K562 (cell line): ENCODE data around the gene TMA7B. TPM values are rescaled to one million over a fixed set of nuclear protein-coding genes. Genes with fewer than 3 reads are reported as not detected.

ENCODE experiments used
- ATAC-seq: fragments of 200-7000 bp; cut with Tn5 transposase; 3 replicates; pipeline ENCODE4 v1.9.1; 2020; ENCODE audit warnings: moderate library complexity
- BruUV-seq: library from RNA; stranded (reverse); fragments of 400-500 nt; replicated peaks from 2 replicates; lab custom pipeline; 2021; lab: Mats Ljungman, UMichigan
- CTCF ChIA-PET: fragments of 300-600 bp; formaldehyde crosslinking; extraction: SDS; loops from one replicate; lab custom pipeline; 2021; ENCODE audit warnings: low intra/inter-chr PET ratio; lab: Yijun Ruan, JAX
- POLR2A ChIA-PET: fragments of 300-600, 350-650 bp; sonication (Branson Sonifier 250); formaldehyde crosslinking; extraction: SDS; loops from one replicate; lab custom pipeline; 2021; ENCODE audit warnings: antibody characterized with exemption, inconsistent platforms; lab: Yijun Ruan, JAX
- DNase-seq, 4 experiments: peaks; one replicate each; pipeline versions ENCODE4 v3.0.0 to v3.0.0-alpha.2; 2011 to 2018; ENCODE audit warnings: low spot score in 3 of 4, mixed read lengths in 3 of 4; ENCODE audit errors: extremely low read depth in 1 of 4
- FAIRE-seq: peaks from 2 replicates; lab custom pipeline; 2011; peaks lifted over from hg19 to GRCh38; lab: Jason Lieb, UNC
- H2AFZ ChIP-seq: 2 replicates; pipeline ENCODE4 v1.6.0; 2011; ENCODE audit warnings: low read depth, low read length, control low read depth, inconsistent platforms
- H3K27ac ChIP-seq: fragments of 200-600 bp; 3 replicates; pipeline ENCODE4 v1.8.0; 2011; ENCODE audit warnings: low read depth, mild to moderate bottlenecking, control low read depth, inconsistent platforms, low read length, moderate library complexity, mixed read lengths; ENCODE audit errors: extremely low read depth
- H3K27me3 ChIP-seq, 2 experiments: fragments of 300-600 bp in 1 of 2; 2 replicates in 1 of 2; 3 replicates in 1 of 2; pipeline versions ENCODE4 v1.6.0 to v1.8.0; 2011; ENCODE audit warnings: inconsistent platforms in 2 of 2, low read length in 2 of 2, mild to moderate bottlenecking in 1 of 2, mixed read lengths in 1 of 2, moderate library complexity in 1 of 2; ENCODE audit not compliant: control insufficient read depth in 2 of 2, insufficient read depth in 2 of 2
- H3K36me3 ChIP-seq: fragments of 300-600 bp; 3 replicates; pipeline ENCODE4 v1.8.0; 2011; ENCODE audit warnings: mild to moderate bottlenecking, low read length, inconsistent platforms; ENCODE audit not compliant: control insufficient read depth, insufficient read depth
- H3K4me1 ChIP-seq, 2 experiments: fragments of 200-600 bp in 1 of 2; replicated peaks in 1 of 2; 2 replicates in 1 of 2; 3 replicates in 1 of 2; pipeline versions ENCODE4 v1.5.1 to v1.8.0; 2011; ENCODE audit warnings: inconsistent platforms in 2 of 2, low read length in 2 of 2, mild to moderate bottlenecking in 1 of 2, mixed read lengths in 1 of 2, moderate library complexity in 1 of 2; ENCODE audit not compliant: control insufficient read depth in 2 of 2, insufficient read depth in 2 of 2
- H3K4me2 ChIP-seq: 2 replicates; pipeline ENCODE4 v1.6.1; 2011; ENCODE audit warnings: low read length, control low read depth, inconsistent platforms, mixed read lengths; ENCODE audit not compliant: insufficient read depth
- H3K4me3 ChIP-seq: fragments of 200-600 bp; sonication (generic), shearing (Covaris generic); 2 replicates; pipeline ENCODE4 v1.5.1; 2016; ENCODE audit warnings: control low read depth, inconsistent platforms
- H3K79me2 ChIP-seq: fragments of 200-600 bp; 3 replicates; pipeline ENCODE4 v1.8.0; 2011; ENCODE audit warnings: low read length, inconsistent platforms; ENCODE audit not compliant: control insufficient read depth, insufficient read depth
- H3K9ac ChIP-seq, 2 experiments: 2 replicates each; pipeline versions ENCODE4 v1.6.0 to v1.6.1; 2011; ENCODE audit warnings: low read depth in 2 of 2, low read length in 2 of 2, control low read depth in 1 of 2, inconsistent platforms in 1 of 2, mild to moderate bottlenecking in 1 of 2, mixed read lengths in 1 of 2; ENCODE audit not compliant: insufficient read depth in 1 of 2
- H3K9me1 ChIP-seq: one replicate; pipeline ENCODE4 v1.6.0; 2011; ENCODE audit warnings: inconsistent platforms, mild to moderate bottlenecking, low read length, moderate library complexity; ENCODE audit not compliant: control insufficient read depth, insufficient read depth
- H3K9me3 ChIP-seq: replicated peaks from 2 replicates; pipeline ENCODE4 v1.5.1; 2011; ENCODE audit warnings: low read depth, low read length, inconsistent platforms; ENCODE audit not compliant: control insufficient read depth, insufficient read depth
- H4K20me1 ChIP-seq: replicated peaks from 2 replicates; pipeline ENCODE4 v1.6.1; 2011; ENCODE audit warnings: low read length, inconsistent platforms, mixed read lengths; ENCODE audit not compliant: control insufficient read depth, insufficient read depth
- ATF7 ChIP-seq: fragments of 450-650 bp; IDR thresholded peaks from 2 replicates; pipeline ENCODE4 v1.7.1; 2014; ENCODE audit warnings: mild to moderate bottlenecking, moderate library complexity
- CBFA2T2 ChIP-seq: fragments of 450-650 bp; conservative IDR thresholded peaks from 2 replicates; pipeline ENCODE4 v1.6.1; 2017; ENCODE audit warnings: mild to moderate bottlenecking
- CBFB ChIP-seq: sonication (generic); formaldehyde crosslinking; IDR thresholded peaks from 2 replicates; pipeline ENCODE4 v1.4.0; 2020; ENCODE audit warnings: mild to moderate bottlenecking, missing genetic modification reagents
- E2F3 ChIP-seq: fragments of 250-450 bp; sonication (Bioruptor Pico); IDR thresholded peaks from 2 replicates; pipeline ENCODE4 v1.4.0; 2020; ENCODE audit warnings: mild to moderate bottlenecking
- E2F4 ChIP-seq: sonication (generic); formaldehyde crosslinking; IDR thresholded peaks from 2 replicates; pipeline ENCODE4 v1.8.0; 2022; ENCODE audit warnings: mild to moderate bottlenecking, low read depth, missing genetic modification reagents
- EGR1 ChIP-seq: fragments of 450-650 bp; conservative IDR thresholded peaks from 2 replicates; pipeline ENCODE4 v1.6.1; 2017; ENCODE audit warnings: mild to moderate bottlenecking
- ELF2 ChIP-seq: fragments of 250-450 bp; sonication (Bioruptor Pico); IDR thresholded peaks from 2 replicates; pipeline ENCODE4 v1.5.0; 2021; ENCODE audit warnings: mild to moderate bottlenecking
- ERF ChIP-seq: fragments of 450-650 bp; formaldehyde crosslinking; IDR thresholded peaks from 2 replicates; pipeline ENCODE4 v1.4.0; 2020; ENCODE audit warnings: mild to moderate bottlenecking, mixed read lengths
- FOXJ3 ChIP-seq: sonication (generic); formaldehyde crosslinking; IDR thresholded peaks from 2 replicates; pipeline ENCODE4 v1.4.0; 2020; ENCODE audit warnings: mild to moderate bottlenecking, missing genetic modification reagents
- KDM4B ChIP-seq, 2 experiments: fragments of 450-650 bp in 1 of 2; sonication (generic) in 1 of 2; IDR thresholded peaks; 2 replicates each; pipeline ENCODE4 v1.6.1; 2016 to 2017; ENCODE audit warnings: borderline replicate concordance in 2 of 2, antibody characterized with exemption in 1 of 2, low read depth in 1 of 2, mild to moderate bottlenecking in 1 of 2
- MAFF ChIP-seq: IDR thresholded peaks from 2 replicates; pipeline ENCODE4 v1.6.1; 2012; ENCODE audit warnings: low read length, improper control_type of control experiment
- MCM5 ChIP-seq: fragments of 450-650 bp; IDR thresholded peaks from 2 replicates; pipeline ENCODE4 v1.6.1; 2016; ENCODE audit warnings: low read depth
- MCM7 ChIP-seq, 2 experiments: fragments of 450-650 bp; IDR thresholded peaks; 2 replicates each; pipeline ENCODE4 v1.6.1; 2016 to 2018
- MIER1 ChIP-seq: fragments of 450-650 bp; IDR thresholded peaks from 2 replicates; pipeline ENCODE4 v1.6.1; 2016; ENCODE audit warnings: antibody characterized with exemption, mild to moderate bottlenecking, low read depth
- MTA2 ChIP-seq: fragments of 450-650 bp; IDR thresholded peaks from 2 replicates; pipeline ENCODE4 v1.6.1; 2016; ENCODE audit warnings: low read depth
- PREB ChIP-seq: sonication (generic); formaldehyde crosslinking; IDR thresholded peaks from 2 replicates; pipeline ENCODE4 v1.8.1; 2023; ENCODE audit warnings: mild to moderate bottlenecking, missing genetic modification reagents
- RBBP5 ChIP-seq: fragments of 200-600 bp; sonication (generic); IDR thresholded peaks from 2 replicates; pipeline ENCODE4 v1.6.1; 2012; ENCODE audit warnings: borderline replicate concordance, mild to moderate bottlenecking, low read length, control low read depth, inconsistent platforms; ENCODE audit not compliant: insufficient read depth, poor library complexity, severe bottlenecking
- SMAD4 ChIP-seq: fragments of 250-450 bp; sonication (Bioruptor Pico); conservative IDR thresholded peaks from 2 replicates; pipeline ENCODE4 v1.8.0; 2021; ENCODE audit warnings: inconsistent platforms, mild to moderate bottlenecking, moderate library complexity
- THRB ChIP-seq: fragments of 450-650 bp; formaldehyde crosslinking; conservative IDR thresholded peaks from 2 replicates; pipeline ENCODE4 v1.4.0; 2022; ENCODE audit warnings: mild to moderate bottlenecking, missing genetic modification characterization
- ZNF133 ChIP-seq: fragments of 250-450 bp; sonication (Bioruptor Pico); IDR thresholded peaks from 2 replicates; pipeline ENCODE4 v1.4.0; 2020; ENCODE audit warnings: mild to moderate bottlenecking
- ZNF3 ChIP-seq: fragments of 250-450 bp; sonication (Bioruptor Pico); IDR thresholded peaks from 2 replicates; pipeline ENCODE4 v1.5.0; 2021; ENCODE audit warnings: mild to moderate bottlenecking, moderate library complexity
- ZNF384 ChIP-seq: IDR thresholded peaks from 2 replicates; pipeline ENCODE4 v1.6.1; 2012; ENCODE audit warnings: low read depth, low read length, improper control_type of control experiment
- WGBS: fragments of 100-300 bp; shearing (Covaris generic); methylation state at CpG from one replicate; pipeline ENCODE4 v1.1.6; 2016; ENCODE audit warnings: low coverage, mixed read lengths; ENCODE audit not compliant: insufficient coverage; ENCODE audit errors: missing lambda C conversion rate; 5-methylcytosine and 5-hydroxymethylcytosine counted together
- in situ Hi-C: fragments of 300-500 bp; cut with MboI; formaldehyde crosslinking; loops from 4 replicates; pipeline ENCODE4 v1.15.0; 2018; ENCODE audit warnings: inconsistent platforms, mixed read lengths
- intact Hi-C: fragments of 100-400 bp; cut with micrococcal nuclease; formaldehyde crosslinking; loops from 2 replicates; pipeline ENCODE4 v1.14.2; 2022
- polyA plus RNA-seq, 8 experiments: library from polyadenylated mRNA; depleted of rRNA in 4 of 8; stranded (reverse) in 5 of 8; unstranded in 3 of 8; fragments of >200 nt; fragmentation: Nextera tagmentation in 2 of 8; fragmentation: Illumina TruSeq in 1 of 8; extraction: Ambion mirVana in 2 of 8; extraction: Trizol in 1 of 8; gene quantifications; 2 replicates each; pipeline versions ENCODE4 v1.2.1 to v1.2.3, GENCODE V29; 2011 to 2014; ENCODE audit warnings: inconsistent platforms in 1 of 8, missing spikeins in 1 of 8
- total RNA-seq, 7 experiments: library from RNA; depleted of rRNA in 6 of 7; stranded (reverse); fragments of >200 nt in 6 of 7; fragmentation: Illumina TruSeq in 2 of 7; extraction: Trizol in 2 of 7; gene quantifications; 2 replicates each; pipeline versions ENCODE4 v1.2.1 to v1.2.3, GENCODE V29; 2011 to 2021; ENCODE audit warnings: low replicate concordance in 1 of 7

Gene TMA7B
- total and polyA plus RNA-seq, 9 of the 15 experiments (the other 6 are each of a cell fraction or from before 2014, with no cell fraction given) = 5.6 to 14.2 (median 11.8) TPM

GRCh38 chr22:39962071-39962470, 1.9 kb downstream of the TMA7B start (continued):
- no peak for TF ChIP-seq PREB
- TF ChIP-seq MIER1 = no peak
- no peak for TF ChIP-seq MCM5
- no peak for TF ChIP-seq CBFB (CRISPR knock-in tag)
- no peak for TF ChIP-seq SMAD4 (CRISPR knock-in tag)

- Histone ChIP-seq H3K27ac (peak overlapping the region; percentile 72), H4K20me1 (no peaks in the 10 kb centered on the region), H3K4me1 (peaks cover 19 to 48% of the 10 kb centered on the region in 2 experiments), H3K4me2 (peak overlapping the region; percentile 25; the same call in 1 of the 2 replicates), H3K9me1 (no peaks in the 10 kb centered on the region), H3K36me3 (peaks cover 97% of the 10 kb centered on the region), H3K9me3 (no peaks in the 10 kb centered on the region), H2AFZ (no peak overlapping the region), H3K9ac (peak overlapping the region in 1 of 2 experiments; percentile 50; a peak in 1 of 4 replicates), H3K27me3 (no peaks in the 10 kb centered on the region), H3K79me2 (peaks cover 2% of the 10 kb centered on the region; the same call in 1 of the 3 replicates), H3K4me3 (no peak overlapping the region)
- DNase-seq (peak; percentile 68 to 85 (median 76)), ATAC-seq (peak; percentile 76), FAIRE-seq (peak; percentile 95)
- in situ Hi-C loops (no loop called here), intact Hi-C loops (no loop called here)
- 4% methylated on average over 5 of the region's 5 CpGs for WGBS
- ChIA-PET POLR2A (interaction anchor here (0.6 to 3.3 kb wide), 8 partner anchors 8 to 369 kb away, joined by 3 to 14 read pairs (median 4); no protein-coding TSS in a partner anchor), CTCF (no interaction called here)
- no TSS peak for BruUV-seq
- TF ChIP-seq KDM4B (IDR thresholded peaks at IDR 0.05; ENCODE audit: borderline replicate concordance in 2 of 2, low read depth in 1 of 2) = no peak
- no peak for TF ChIP-seq E2F4 (CRISPR knock-in tag)
- no peak for TF ChIP-seq E2F3 (CRISPR knock-in tag)
- no peak for TF ChIP-seq RBBP5
- TF ChIP-seq ELF2 (CRISPR knock-in tag) = no peak
- TF ChIP-seq MAFF = no peak
- TF ChIP-seq ZNF133 (CRISPR knock-in tag) = no peak
- TF ChIP-seq MCM7 (IDR thresholded peaks at IDR 0.05) = no peak
- TF ChIP-seq FOXJ3 (CRISPR knock-in tag) = no peak
- peak; percentile 89 for TF ChIP-seq CBFA2T2
- no peak for TF ChIP-seq ZNF384
- 0 out of 2 replicates have a peak, but pooled peaks have one; percentile 13 for TF ChIP-seq MTA2
- TF ChIP-seq EGR1 = no peak
- TF ChIP-seq ZNF3 (CRISPR knock-in tag) = no peak
- TF ChIP-seq THRB (CRISPR knock-in tag) = no peak
- no peak for TF ChIP-seq ERF (CRISPR knock-in tag)
- peak; percentile 64 for TF ChIP-seq ATF7
These were observed 5.6 kb downstream of the TMA7B start for GRCh38 chr22:39965748-39966147.
